ENCODE measurements around the gene WFS1. TPM values are rescaled to one million over a fixed set of nuclear protein-coding genes. Genes with fewer than 3 reads are reported as not detected.

WFS1 gene
- total RNA-seq, 4 donors from 2014 or later: 124 to 174 (median 132) TPM

DNA sequence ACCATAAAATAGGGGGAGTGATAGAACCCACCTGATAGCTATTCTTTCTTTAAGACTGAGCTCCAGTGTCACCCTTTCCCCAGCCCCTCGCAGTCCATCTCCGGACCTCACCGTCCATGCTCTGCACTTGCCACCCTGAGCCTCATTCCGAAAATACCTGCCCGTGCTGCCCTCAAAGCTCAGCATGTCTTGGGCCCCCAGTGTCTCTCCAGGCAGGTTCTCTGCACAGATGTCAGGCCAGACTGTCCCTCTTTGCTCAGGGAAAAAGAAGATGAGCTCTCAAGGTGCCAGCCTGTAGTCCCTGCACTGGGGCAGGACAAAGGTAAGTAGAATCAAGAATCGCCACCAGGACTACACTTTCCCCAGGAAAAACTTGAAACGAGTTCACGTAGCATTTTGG is 9.8 kb upstream of the WFS1 start:
- no peak for DNase-seq
- Histone ChIP-seq H3K27me3 (no peaks in the 10 kb centered on the region), H3K4me1 (no peaks in the 10 kb centered on the region), H3K36me3 (no peaks in the 10 kb centered on the region), H3K27ac (no peak overlapping the region), H3K4me3 (replicated peaks in 1 of 3) (no peak overlapping the region), H3K9me3 (no peaks in the 10 kb centered on the region)
- intact Hi-C loops (cut with DNase I): loop anchor here (5.0 kb wide), 1 partner anchor 67 kb away; no protein-coding TSS in a partner anchor
- 78 to 82% methylated on average over 8 of the region's 8 CpGs for WGBS, 2 donors
- TF ChIP-seq POLR2A (IDR thresholded peaks at IDR 0.05): no peak
- TF ChIP-seq, protein P1, sequence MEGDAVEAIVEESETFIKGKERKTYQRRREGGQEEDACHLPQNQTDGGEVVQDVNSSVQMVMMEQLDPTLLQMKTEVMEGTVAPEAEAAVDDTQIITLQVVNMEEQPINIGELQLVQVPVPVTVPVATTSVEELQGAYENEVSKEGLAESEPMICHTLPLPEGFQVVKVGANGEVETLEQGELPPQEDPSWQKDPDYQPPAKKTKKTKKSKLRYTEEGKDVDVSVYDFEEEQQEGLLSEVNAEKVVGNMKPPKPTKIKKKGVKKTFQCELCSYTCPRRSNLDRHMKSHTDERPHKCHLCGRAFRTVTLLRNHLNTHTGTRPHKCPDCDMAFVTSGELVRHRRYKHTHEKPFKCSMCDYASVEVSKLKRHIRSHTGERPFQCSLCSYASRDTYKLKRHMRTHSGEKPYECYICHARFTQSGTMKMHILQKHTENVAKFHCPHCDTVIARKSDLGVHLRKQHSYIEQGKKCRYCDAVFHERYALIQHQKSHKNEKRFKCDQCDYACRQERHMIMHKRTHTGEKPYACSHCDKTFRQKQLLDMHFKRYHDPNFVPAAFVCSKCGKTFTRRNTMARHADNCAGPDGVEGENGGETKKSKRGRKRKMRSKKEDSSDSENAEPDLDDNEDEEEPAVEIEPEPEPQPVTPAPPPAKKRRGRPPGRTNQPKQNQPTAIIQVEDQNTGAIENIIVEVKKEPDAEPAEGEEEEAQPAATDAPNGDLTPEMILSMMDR (IDR thresholded peaks at IDR 0.05): no peak

DNA sequence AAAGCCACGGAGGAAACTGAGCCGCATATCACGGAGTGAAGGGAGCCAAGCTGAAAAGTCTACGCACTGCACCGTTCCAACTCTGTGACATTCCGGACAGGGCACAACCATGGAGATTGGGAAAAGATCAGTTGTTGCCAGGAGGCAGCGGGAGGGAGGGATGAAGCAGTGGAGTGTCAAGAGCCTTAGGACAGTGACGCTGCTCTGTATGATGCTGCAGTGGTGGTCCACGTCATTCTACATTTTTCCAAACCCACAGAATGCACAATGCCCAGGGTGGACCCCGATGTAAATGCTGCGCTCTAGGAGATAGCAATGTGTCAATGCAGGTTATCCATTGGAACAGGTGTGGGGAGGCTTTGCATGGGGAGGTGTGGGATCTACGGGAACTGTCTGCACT is 7.5 kb upstream of the WFS1 start:
- DNase-seq: no peak
- no peaks in the 10 kb centered on the region for H3K9me3 ChIP-seq
- intact Hi-C loops (cut with DNase I): loop anchor here (5.0 kb wide), 1 partner anchor 65 kb away; no protein-coding TSS in a partner anchor
- no peaks in the 10 kb centered on the region for H3K27me3 ChIP-seq
- TF ChIP-seq, protein P1 (IDR thresholded peaks at IDR 0.05): no peak
- no peak for TF ChIP-seq POLR2A (IDR thresholded peaks at IDR 0.05)
- H3K36me3 ChIP-seq: no peaks in the 10 kb centered on the region
- no peak overlapping the region for H3K4me3 ChIP-seq (replicated peaks in 1 of 3)
- no peaks in the 10 kb centered on the region for H3K4me1 ChIP-seq
- WGBS, 2 donors: 88 to 94% methylated on average over 12 of the region's 12 CpGs
- no peak overlapping the region for H3K27ac ChIP-seq

DNA sequence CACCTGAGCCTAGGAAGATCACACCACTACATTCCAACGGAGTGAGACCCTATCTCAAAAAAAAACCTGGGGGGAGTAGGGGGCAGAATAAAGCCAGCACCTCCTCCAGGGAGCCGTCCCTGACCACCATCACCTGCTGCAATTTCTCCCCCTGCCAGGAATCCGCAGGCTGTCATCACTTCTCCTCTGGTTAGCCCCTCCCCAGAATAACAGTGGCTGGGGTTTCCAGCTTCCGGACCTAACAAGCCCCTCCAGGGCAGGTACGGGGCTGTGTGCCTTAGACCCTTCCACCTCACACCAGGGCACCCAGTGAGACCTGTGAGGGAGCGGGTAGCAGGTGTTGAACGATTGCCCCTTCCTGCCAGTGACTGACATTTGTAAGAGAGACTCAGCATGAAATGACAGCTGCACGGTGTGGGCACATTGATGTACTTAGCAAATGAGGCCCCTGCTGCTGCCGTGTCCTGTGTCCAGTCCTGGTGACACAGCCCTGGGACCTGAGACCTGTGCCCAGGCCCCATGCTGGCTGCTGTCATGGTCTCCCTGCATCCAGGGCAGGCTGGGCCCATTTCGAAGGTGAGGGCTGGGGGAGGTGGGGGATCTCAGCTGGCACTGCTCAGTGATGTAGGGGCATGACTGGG is 6.7 kb upstream of the WFS1 start:
- TF ChIP-seq, protein P1 (IDR thresholded peaks at IDR 0.05): no peak
- no peak for TF ChIP-seq POLR2A (IDR thresholded peaks at IDR 0.05)
- Histone ChIP-seq H3K4me1 (no peaks in the 10 kb centered on the region), H3K4me3 (replicated peaks in 1 of 3) (no peak overlapping the region), H3K36me3 (no peaks in the 10 kb centered on the region), H3K27me3 (no peaks in the 10 kb centered on the region), H3K27ac (no peak overlapping the region), H3K9me3 (no peaks in the 10 kb centered on the region)
- DNase-seq: no peak
- intact Hi-C loops (cut with DNase I): loop anchor here (5.0 kb wide), 1 partner anchor 64 kb away; no protein-coding TSS in a partner anchor
- 79 to 81% methylated on average over 5 to 10 of the region's 10 CpGs for WGBS, 2 donors

DNA sequence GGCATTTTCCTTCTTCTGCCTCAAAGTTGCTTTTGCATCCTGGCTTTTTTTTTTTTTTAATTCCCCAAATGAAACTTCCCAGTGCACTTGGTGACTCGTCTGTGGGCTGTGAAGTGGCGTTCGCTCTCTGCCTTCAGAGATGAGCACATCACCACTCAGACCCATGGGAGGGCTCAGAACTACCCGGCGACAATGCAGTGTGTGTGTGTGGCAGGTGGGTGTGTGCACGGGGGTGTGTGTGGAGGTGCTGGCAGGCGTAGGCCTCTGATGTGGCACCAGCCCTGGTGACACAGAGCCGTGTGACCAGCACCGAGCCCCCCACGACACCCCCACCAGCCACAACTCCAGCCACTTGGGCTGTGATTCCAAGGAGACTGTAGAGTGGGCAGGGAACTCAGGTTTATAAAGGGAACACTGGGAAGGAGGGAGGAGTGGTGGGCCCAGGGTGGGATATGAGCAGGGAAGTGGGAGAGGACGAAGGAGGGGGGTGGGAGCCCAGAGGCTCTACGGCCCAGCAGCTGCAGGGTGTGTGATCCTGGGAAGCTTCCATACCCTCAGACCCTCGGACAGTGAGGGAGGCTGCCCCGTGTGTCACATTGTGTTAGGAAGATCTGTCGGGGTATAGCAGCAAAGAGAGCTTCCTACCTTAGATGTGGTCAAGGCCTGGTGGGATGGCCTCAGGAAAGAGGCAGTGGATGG is 6.0 kb upstream of the WFS1 start:
- Histone ChIP-seq H3K4me1 (no peaks in the 10 kb centered on the region), H3K4me3 (replicated peaks in 1 of 3) (no peak overlapping the region), H3K36me3 (no peaks in the 10 kb centered on the region), H3K27ac (no peak overlapping the region), H3K27me3 (no peaks in the 10 kb centered on the region), H3K9me3 (no peaks in the 10 kb centered on the region)
- intact Hi-C loops (cut with DNase I): loop anchor here (5.0 kb wide), 1 partner anchor 64 kb away; no protein-coding TSS in a partner anchor
- no peak for DNase-seq
- TF ChIP-seq POLR2A (IDR thresholded peaks at IDR 0.05): no peak
- TF ChIP-seq, protein P1 (IDR thresholded peaks at IDR 0.05): no peak
- WGBS, 2 donors: 68 to 74% methylated on average over 14 to 15 of the region's 15 CpGs

DNA sequence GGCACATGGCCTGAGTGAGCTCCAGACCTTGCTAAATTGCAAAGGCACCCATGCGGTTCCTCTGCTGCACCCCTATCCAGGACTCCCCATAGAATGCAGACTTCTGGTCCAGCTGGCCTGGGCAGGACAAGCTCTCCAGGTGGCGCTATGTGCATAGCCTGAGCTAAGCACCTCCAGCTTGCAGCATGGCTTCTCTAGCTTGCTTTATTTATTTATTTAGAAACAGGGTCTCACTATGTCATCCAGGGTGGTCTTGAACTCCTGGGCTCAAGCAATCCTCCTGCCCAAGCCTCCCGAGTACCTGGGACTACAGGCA is 5.5 kb upstream of the WFS1 start:
- intact Hi-C loops (cut with DNase I): loop anchor here (5.0 kb wide), 1 partner anchor 63 kb away; no protein-coding TSS in a partner anchor

More for the DNA sequence above, 5.5 kb upstream of the WFS1 start:
- 59 to 75% methylated on average over 3 of the region's 3 CpGs for WGBS, 2 donors
- no peak overlapping the region for H3K4me3 ChIP-seq (replicated peaks in 1 of 3)
- H3K4me1 ChIP-seq: peaks cover 0 to 3% of the 10 kb centered on the region in 2 donors
- H3K9me3 ChIP-seq: no peaks in the 10 kb centered on the region
- no peaks in the 10 kb centered on the region for H3K27me3 ChIP-seq
- H3K36me3 ChIP-seq: no peaks in the 10 kb centered on the region
- TF ChIP-seq, protein P1 (IDR thresholded peaks at IDR 0.05): peak; percentile 19 to 59 (median 48)
- no peak for TF ChIP-seq POLR2A (IDR thresholded peaks at IDR 0.05)
- peak; percentile 60 to 61 for DNase-seq
- no peak overlapping the region for H3K27ac ChIP-seq

All from thyroid gland (tissue), 4 donors.